ENCODE data around the gene KRT32.
A peak's percentile ranks its signal among the peaks of the same experiment; 100 is the strongest.

The KRT32 gene

GRCh38 chr17:41492771-41493170 lies 25.6 kb upstream of the KRT32 start:
- DNase-seq (ENCODE audit: low read depth): peak; percentile 33

- DNase-seq (ENCODE audit: low read depth): peak; percentile 84
These were observed 25.2 kb upstream of the KRT32 start for GRCh38 chr17:41492351-41492750.

- no peak for DNase-seq (ENCODE audit: low read depth)
These were observed 24.3 kb upstream of the KRT32 start for GRCh38 chr17:41491476-41491875.

- DNase-seq (ENCODE audit: low read depth): no peak
These were observed 23.1 kb upstream of the KRT32 start for GRCh38 chr17:41490000-41490990.

- no peak for DNase-seq (ENCODE audit: low read depth)
These were observed 22.3 kb upstream of the KRT32 start, which contains the start of gene KRT36 for GRCh38 chr17:41489531-41489930. TSS of gene KRT36 (minus strand) at chr17:41489910. CDS start at chr17:41489864, 46 bp downstream.

- DNase-seq (ENCODE audit: low read depth): no peak
These were observed 19.8 kb upstream of the KRT32 start for GRCh38 chr17:41486809-41487530.

- no peak for DNase-seq (ENCODE audit: low read depth)
These were observed 19.1 kb upstream of the KRT32 start for GRCh38 chr17:41486316-41486715.

- no peak for DNase-seq (ENCODE audit: low read depth)
These were observed 18.0 kb upstream of the KRT32 start for GRCh38 chr17:41484920-41485904.

- peak; percentile 41 for DNase-seq (ENCODE audit: low read depth)
These were observed 17.0 kb upstream of the KRT32 start for GRCh38 chr17:41483991-41484826.

GRCh38 chr17:41483531-41483930 lies 16.3 kb upstream of the KRT32 start:
- peak; percentile 48 for DNase-seq (ENCODE audit: low read depth)

GRCh38 chr17:41481036-41481435 lies 13.8 kb upstream of the KRT32 start, which contains the start of gene KRT35:
TSS of gene KRT35 (minus strand) at chr17:41481151. CDS start at chr17:41481097, 54 bp downstream.
- DNase-seq (ENCODE audit: low read depth): no peak

GRCh38 chr17:41480581-41480980 lies 13.4 kb upstream of the KRT32 start:
- DNase-seq (ENCODE audit: low read depth): no peak

GRCh38 chr17:41480136-41480535 lies 12.9 kb upstream of the KRT32 start:
- DNase-seq (ENCODE audit: low read depth): no peak

GRCh38 chr17:41478237-41478636 lies 11.1 kb upstream of the KRT32 start:
- DNase-seq (ENCODE audit: low read depth): no peak

GRCh38 chr17:41476866-41477815 lies 10.0 kb upstream of the KRT32 start:
- no peak for DNase-seq (ENCODE audit: low read depth)

- no peak for DNase-seq (ENCODE audit: low read depth)
These were observed 8.2 kb upstream of the KRT32 start for GRCh38 chr17:41475421-41475820.

GRCh38 chr17:41474863-41475262 lies 7.7 kb upstream of the KRT32 start:
- no peak for DNase-seq (ENCODE audit: low read depth)

GRCh38 chr17:41468346-41468745 lies 1.2 kb upstream of the KRT32 start:
- DNase-seq (ENCODE audit: low read depth): no peak

- no peak for DNase-seq (ENCODE audit: low read depth)
These were observed 375 bp upstream of the KRT32 start for GRCh38 chr17:41467561-41467960.

All from amniotic epithelial cell (primary cell).